Measurements from ENCODE around the gene EVI5. TPM values are rescaled to one million over a fixed set of nuclear protein-coding genes. Genes with fewer than 3 reads are reported as not detected.

EVI5 gene
- total RNA-seq, 1 donor from 2014 or later: 52.6 TPM

DNA sequence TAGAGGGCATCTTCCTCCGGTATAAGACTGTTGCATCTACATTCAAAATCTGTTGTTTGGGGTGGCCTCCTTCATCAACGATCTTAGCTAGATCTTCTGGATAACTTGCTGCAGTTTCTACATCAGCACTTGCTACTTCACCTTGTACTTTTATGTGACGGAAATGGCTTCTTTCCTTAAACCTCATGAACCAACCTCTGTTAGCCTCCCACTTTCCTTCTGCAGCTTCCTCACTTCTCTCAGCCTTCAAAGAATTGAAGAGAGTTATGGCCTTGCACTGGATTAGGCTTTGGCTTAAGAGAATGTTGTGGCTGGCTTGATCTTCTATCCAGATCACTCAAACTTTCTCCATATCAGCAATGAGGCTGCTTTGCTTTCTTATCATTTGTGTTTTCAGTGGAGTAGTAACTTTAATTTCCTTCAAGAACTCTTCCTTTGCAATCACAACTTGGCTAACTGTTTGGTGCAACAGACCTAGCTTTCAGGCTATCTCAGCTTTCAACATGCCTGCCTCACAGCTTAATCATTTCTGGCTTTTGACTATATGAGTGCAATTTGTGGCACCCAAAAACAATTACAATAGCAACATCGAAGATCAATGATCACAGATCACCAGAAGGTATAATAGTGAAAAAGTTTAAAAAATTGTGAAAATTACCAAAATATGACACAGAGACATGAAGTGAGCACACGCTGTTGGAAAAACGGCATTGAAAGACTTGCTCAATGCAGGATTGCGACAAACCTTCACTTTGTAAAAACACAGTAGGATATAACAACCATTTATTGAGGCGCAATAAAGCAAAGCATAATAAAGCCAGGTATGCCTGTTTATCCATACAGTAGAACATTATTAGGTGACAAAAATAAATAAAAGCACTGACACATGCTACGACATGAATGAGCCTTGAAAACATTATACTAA lies 241.5 kb downstream of the EVI5 start:
- Mint-ChIP-seq H3K9me3 (ENCODE audit: unreplicated experiment) (no peaks in the 10 kb centered on the region), H3K4me1 (ENCODE audit: unreplicated experiment) (no peaks in the 10 kb centered on the region), H3K27ac (ENCODE audit: unreplicated experiment) (no peak overlapping the region), H3K27me3 (ENCODE audit: unreplicated experiment) (no peaks in the 10 kb centered on the region), H3K36me3 (ENCODE audit: unreplicated experiment) (peaks cover 12% of the 10 kb centered on the region), H3K4me3 (ENCODE audit: unreplicated experiment) (no peak overlapping the region)
- TF ChIP-seq, protein P1, sequence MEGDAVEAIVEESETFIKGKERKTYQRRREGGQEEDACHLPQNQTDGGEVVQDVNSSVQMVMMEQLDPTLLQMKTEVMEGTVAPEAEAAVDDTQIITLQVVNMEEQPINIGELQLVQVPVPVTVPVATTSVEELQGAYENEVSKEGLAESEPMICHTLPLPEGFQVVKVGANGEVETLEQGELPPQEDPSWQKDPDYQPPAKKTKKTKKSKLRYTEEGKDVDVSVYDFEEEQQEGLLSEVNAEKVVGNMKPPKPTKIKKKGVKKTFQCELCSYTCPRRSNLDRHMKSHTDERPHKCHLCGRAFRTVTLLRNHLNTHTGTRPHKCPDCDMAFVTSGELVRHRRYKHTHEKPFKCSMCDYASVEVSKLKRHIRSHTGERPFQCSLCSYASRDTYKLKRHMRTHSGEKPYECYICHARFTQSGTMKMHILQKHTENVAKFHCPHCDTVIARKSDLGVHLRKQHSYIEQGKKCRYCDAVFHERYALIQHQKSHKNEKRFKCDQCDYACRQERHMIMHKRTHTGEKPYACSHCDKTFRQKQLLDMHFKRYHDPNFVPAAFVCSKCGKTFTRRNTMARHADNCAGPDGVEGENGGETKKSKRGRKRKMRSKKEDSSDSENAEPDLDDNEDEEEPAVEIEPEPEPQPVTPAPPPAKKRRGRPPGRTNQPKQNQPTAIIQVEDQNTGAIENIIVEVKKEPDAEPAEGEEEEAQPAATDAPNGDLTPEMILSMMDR (IDR thresholded peaks at IDR 0.05): no peak
- DNase-seq (ENCODE audit: extremely low spot score, unreplicated experiment): no peak

- peaks cover 6% of the 10 kb centered on the region for H3K9me3 Mint-ChIP-seq (ENCODE audit: unreplicated experiment)
- DNase-seq (ENCODE audit: extremely low spot score, unreplicated experiment): no peak
- H3K27me3 Mint-ChIP-seq (ENCODE audit: unreplicated experiment): no peaks in the 10 kb centered on the region
- H3K4me1 Mint-ChIP-seq (ENCODE audit: unreplicated experiment): peaks cover 2% of the 10 kb centered on the region
- H3K27ac Mint-ChIP-seq (ENCODE audit: unreplicated experiment): no peak overlapping the region
- H3K36me3 Mint-ChIP-seq (ENCODE audit: unreplicated experiment): peaks cover 22% of the 10 kb centered on the region
- TF ChIP-seq, protein P1 (IDR thresholded peaks at IDR 0.05): no peak
- no peak overlapping the region for H3K4me3 Mint-ChIP-seq (ENCODE audit: unreplicated experiment)
These were observed 246.4 kb downstream of the EVI5 start for GRCh38 chr1:92538413-92539061.

- H3K4me1 Mint-ChIP-seq (ENCODE audit: unreplicated experiment): peaks cover 2% of the 10 kb centered on the region
- DNase-seq (ENCODE audit: extremely low spot score, unreplicated experiment): no peak
- H3K36me3 Mint-ChIP-seq (ENCODE audit: unreplicated experiment): peaks cover 22% of the 10 kb centered on the region
- H3K4me3 Mint-ChIP-seq (ENCODE audit: unreplicated experiment): no peak overlapping the region
- H3K27me3 Mint-ChIP-seq (ENCODE audit: unreplicated experiment): no peaks in the 10 kb centered on the region
- TF ChIP-seq, protein P1 (IDR thresholded peaks at IDR 0.05): no peak
- no peak overlapping the region for H3K27ac Mint-ChIP-seq (ENCODE audit: unreplicated experiment)
- H3K9me3 Mint-ChIP-seq (ENCODE audit: unreplicated experiment): peaks cover 6% of the 10 kb centered on the region
These were observed 246.9 kb downstream of the EVI5 start for GRCh38 chr1:92538048-92538412.

- Mint-ChIP-seq H3K4me3 (ENCODE audit: unreplicated experiment) (no peak overlapping the region), H3K36me3 (ENCODE audit: unreplicated experiment) (peaks cover 19% of the 10 kb centered on the region), H3K4me1 (ENCODE audit: unreplicated experiment) (peaks cover 2% of the 10 kb centered on the region), H3K9me3 (ENCODE audit: unreplicated experiment) (peaks cover 6% of the 10 kb centered on the region), H3K27me3 (ENCODE audit: unreplicated experiment) (no peaks in the 10 kb centered on the region), H3K27ac (ENCODE audit: unreplicated experiment) (no peak overlapping the region)
- TF ChIP-seq, protein P1 (IDR thresholded peaks at IDR 0.05): no peak
- no peak for DNase-seq (ENCODE audit: extremely low spot score, unreplicated experiment)
These were observed 247.7 kb downstream of the EVI5 start for GRCh38 chr1:92536980-92537884.

Measured in osteocyte (in vitro differentiated cells).